Mucosa of descending colon (tissue), 3 donors: ENCODE results near the gene LINGO1. TPM values are rescaled to one million over a fixed set of nuclear protein-coding genes. Genes with fewer than 3 reads are reported as not detected.

Source experiments
- ATAC-seq: fragments of 200-7000 bp; cut with Tn5 transposase; one replicate; pipeline ENCODE4 v1.9.1; 2020; ENCODE audit warnings: mild to moderate bottlenecking, moderate library complexity
- DNase-seq, 3 donors: peaks; one replicate each; pipeline ENCODE4 v3.0.0-alpha.2; 2020
- H3K36me3 ChIP-seq: fragments of 200-600 bp; one replicate; pipeline ENCODE4 v1.8.0; 2021; ENCODE audit warnings: low read depth, mild to moderate bottlenecking
- H3K4me1 ChIP-seq: fragments of 200-600 bp; one replicate; pipeline ENCODE4 v1.8.0; 2021; ENCODE audit warnings: low read depth, mild to moderate bottlenecking
- H3K4me3 ChIP-seq: fragments of 200-600 bp; one replicate; pipeline ENCODE4 v1.8.0; 2021; ENCODE audit warnings: mild to moderate bottlenecking
- H3K9me3 ChIP-seq: fragments of 200-600 bp; one replicate; pipeline ENCODE4 v1.8.0; 2021; ENCODE audit warnings: mild to moderate bottlenecking
- CTCF ChIP-seq: fragments of 200-600 bp; IDR thresholded peaks from one replicate; pipeline ENCODE4 v1.8.0; 2022; ENCODE audit warnings: antibody characterized with exemption, mild to moderate bottlenecking
- intact Hi-C, 2 donors: fragments of 100-400 bp; cut with DNase I in 1 of 2; cut with micrococcal nuclease in 1 of 2; formaldehyde crosslinking; loops; one replicate each; pipeline versions ENCODE4 v1.11.0 to v1.11.1; 2022; cut with DNase I, micrococcal nuclease
- total RNA-seq, 3 donors: library from RNA; stranded (reverse); fragmentation: NEBNext Ultra II Directional in 2 of 3; extraction: Animal tissue kit (Norgen Biotek cat#: 25700) in 2 of 3; gene quantifications; one replicate each; pipeline versions ENCODE4 v1.2.1 to v1.2.4, GENCODE V29; 2021 to 2023
- donor health status: DM: no; HTN: no; CAD: no; lungs with moderate emphysema.
- donor health status: DM: no; HTN: no; CAD: no.
- donor health status: DM: no; HTN: yes; CAD: no.

LINGO1 gene
- total RNA-seq, 3 donors from 2014 or later = 1.8 to 2.6 (median 1.9) TPM

GRCh38 chr15:77659350-77660321 lies 26.9 kb upstream of the LINGO1 start:
- H3K4me3 ChIP-seq = no peak overlapping the region
- H3K9me3 ChIP-seq = no peaks in the 10 kb centered on the region
- peak; percentile 54 for TF ChIP-seq CTCF
- ATAC-seq (peak; percentile 84), DNase-seq (peak; percentile 76 to 90 (median 85))
- H3K4me1 ChIP-seq = peaks cover 15% of the 10 kb centered on the region
- no peaks in the 10 kb centered on the region for H3K36me3 ChIP-seq
- intact Hi-C loops = no loop called here

- no peak overlapping the region for H3K4me3 ChIP-seq
- DNase-seq = peak in 1 of 3 donors; percentile 15
- TF ChIP-seq CTCF = no peak
- no peak for ATAC-seq
- peaks cover 15% of the 10 kb centered on the region for H3K4me1 ChIP-seq
- intact Hi-C loops = no loop called here
- peaks cover 4% of the 10 kb centered on the region for H3K9me3 ChIP-seq
- H3K36me3 ChIP-seq = no peaks in the 10 kb centered on the region
Measured at GRCh38 chr15:77658304-77658703, 25.6 kb upstream of the LINGO1 start.

- Histone ChIP-seq H3K9me3 (peaks cover 4% of the 10 kb centered on the region), H3K4me3 (no peak overlapping the region), H3K36me3 (no peaks in the 10 kb centered on the region), H3K4me1 (peaks cover 15% of the 10 kb centered on the region)
- no peak for TF ChIP-seq CTCF
- intact Hi-C loops = no loop called here
- peak in 1 of 3 donors; percentile 41 for DNase-seq
- no peak for ATAC-seq
Measured at GRCh38 chr15:77657634-77658238, 25.0 kb upstream of the LINGO1 start.

- H3K4me3 ChIP-seq = no peak overlapping the region
- TF ChIP-seq CTCF = no peak
- H3K4me1 ChIP-seq = peaks cover 15% of the 10 kb centered on the region
- intact Hi-C loops = no loop called here
- peaks cover 4% of the 10 kb centered on the region for H3K9me3 ChIP-seq
- peak in 1 of 3 donors; percentile 30 for DNase-seq
- H3K36me3 ChIP-seq = no peaks in the 10 kb centered on the region
- ATAC-seq = no peak
Measured at GRCh38 chr15:77656294-77656693, 23.6 kb upstream of the LINGO1 start.

GRCh38 chr15:77654975-77655374 lies 22.3 kb upstream of the LINGO1 start:
- Histone ChIP-seq H3K36me3 (no peaks in the 10 kb centered on the region), H3K4me3 (no peak overlapping the region), H3K9me3 (peaks cover 4% of the 10 kb centered on the region), H3K4me1 (peaks cover 9% of the 10 kb centered on the region)
- peak; percentile 72 for ATAC-seq
- intact Hi-C loops = no loop called here
- peak; percentile 13 for TF ChIP-seq CTCF
- DNase-seq = peak; percentile 51 to 74 (median 74)
